Caco-2 (cell line): ENCODE results near the gene CRTAC1. TPM values are rescaled to one million over a fixed set of nuclear protein-coding genes. Genes with fewer than 3 reads are reported as not detected.

Source experiments
- BruUV-seq: library from RNA; stranded (reverse); fragments of 400-500 nt; replicated peaks from 2 replicates; lab custom pipeline; 2021; lab: Mats Ljungman, UMichigan
- CTCF ChIA-PET: fragments of 300-600 bp; sonication (Branson Sonifier 250); formaldehyde crosslinking; loops from one replicate; lab custom pipeline; 2022; ENCODE audit warnings: antibody characterized with exemption; lab: Charles Lee
- POLR2A ChIA-PET: fragments of 300-600 bp; sonication (Branson Sonifier 250); formaldehyde crosslinking; loops from one replicate; lab custom pipeline; 2022; ENCODE audit warnings: antibody characterized with exemption; lab: Charles Lee
- DNase-seq, 2 experiments: peaks; one replicate each; pipeline versions ENCODE4 v3.0.0 to v3.0.0-alpha.2; 2020 to 2022
- H3K27me3 ChIP-seq: replicated peaks from 2 replicates; pipeline ENCODE4 v1.6.0; 2011; ENCODE audit warnings: low read length; ENCODE audit not compliant: control insufficient read depth, insufficient read depth
- H3K36me3 ChIP-seq: 2 replicates; pipeline ENCODE4 v1.5.1; 2011; ENCODE audit warnings: low read length; ENCODE audit not compliant: control insufficient read depth, insufficient read depth
- H3K4me1 ChIP-seq: fragments of 250-450 bp; sonication (Bioruptor Pico); 2 replicates; pipeline ENCODE4 v1.5.1; 2020; ENCODE audit warnings: mild to moderate bottlenecking
- H3K4me3 ChIP-seq: 2 replicates; pipeline ENCODE4 v1.5.1; 2011; ENCODE audit warnings: low read depth, mild to moderate bottlenecking, control low read depth, low read length
- H3K9me3 ChIP-seq: fragments of 250-450 bp; sonication (Bioruptor Pico); 2 replicates; pipeline ENCODE4 v1.5.1; 2020; ENCODE audit warnings: mild to moderate bottlenecking, moderate library complexity
- H3K27ac Mint-ChIP-seq: one replicate; pipeline ENCODE4 v1.8.0; 2022; ENCODE audit warnings: mixed read lengths; ENCODE audit not compliant: unreplicated experiment
- H3K27me3 Mint-ChIP-seq: one replicate; pipeline ENCODE4 v1.8.0; 2022; ENCODE audit warnings: mixed read lengths; ENCODE audit not compliant: insufficient read depth, unreplicated experiment
- H3K36me3 Mint-ChIP-seq: one replicate; pipeline ENCODE4 v1.8.0; 2022; ENCODE audit warnings: mild to moderate bottlenecking, mixed read lengths; ENCODE audit not compliant: insufficient read depth, unreplicated experiment
- H3K4me1 Mint-ChIP-seq: one replicate; pipeline ENCODE4 v1.8.0; 2022; ENCODE audit warnings: low read depth, mixed read lengths; ENCODE audit not compliant: unreplicated experiment
- H3K4me3 Mint-ChIP-seq: one replicate; pipeline ENCODE4 v1.8.0; 2022; ENCODE audit warnings: mild to moderate bottlenecking, moderate library complexity, mixed read lengths; ENCODE audit not compliant: unreplicated experiment
- H3K9me3 Mint-ChIP-seq: one replicate; pipeline ENCODE4 v1.8.0; 2022; ENCODE audit warnings: mixed read lengths; ENCODE audit not compliant: unreplicated experiment
- intact Hi-C: fragments of 100-400 bp; cut with micrococcal nuclease; formaldehyde crosslinking; loops from one replicate; pipeline ENCODE4 v1.10.0; 2022; ENCODE audit not compliant: unreplicated experiment
- total RNA-seq: library from RNA; stranded (reverse); gene quantifications from 2 replicates; pipeline ENCODE4 v1.2.3, GENCODE V29; 2022
- TF ChIP-seq, protein P1 (sequence below), 2 experiments: fragments of 200-600 bp in 1 of 2; IDR thresholded peaks; 1 replicate in 1 of 2; 2 replicates in 1 of 2; pipeline versions ENCODE4 v1.5.1 to v1.8.0; 2011 to 2022; ENCODE audit warnings: antibody characterized with exemption in 1 of 2, control low read depth in 1 of 2, inconsistent platforms in 1 of 2, low read depth in 1 of 2, low read length in 1 of 2, mild to moderate bottlenecking in 1 of 2, moderate library complexity in 1 of 2; ENCODE audit not compliant: insufficient read depth in 1 of 2, severe bottlenecking in 1 of 2, unreplicated experiment in 1 of 2

CRTAC1 gene
- total RNA-seq, 1 experiment from 2014 or later: not detected

DNA sequence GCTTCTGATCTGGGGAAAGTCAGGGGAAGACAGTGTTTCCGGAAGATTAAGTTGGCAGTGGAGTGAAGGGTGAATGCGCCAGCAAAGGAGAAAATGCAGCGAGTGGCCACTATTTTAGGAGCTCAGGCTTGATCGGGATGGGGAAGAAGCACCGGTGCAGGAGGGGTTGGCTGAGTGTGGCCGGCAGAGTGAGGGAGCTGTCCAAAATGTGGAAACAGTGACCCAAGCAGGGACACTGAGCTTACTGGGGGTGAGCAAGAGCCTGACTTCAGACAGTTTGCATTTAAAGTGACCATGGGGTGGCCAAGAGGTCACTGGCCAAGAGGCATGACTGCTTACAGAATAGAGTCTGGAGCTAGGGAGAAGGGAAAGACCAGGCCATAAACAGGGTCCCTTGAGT is 101.5 kb downstream of the CRTAC1 start:
- CTCF ChIA-PET: interaction anchor here (0.6 kb wide), 1 partner anchor 1385 kb away, joined by 3 read pairs; no protein-coding TSS in a partner anchor
- BruUV-seq: no TSS peak
- no peak for DNase-seq
- H3K27me3 Mint-ChIP-seq: peaks cover 43% of the 10 kb centered on the region
- H3K9me3 Mint-ChIP-seq: no peaks in the 10 kb centered on the region
- POLR2A ChIA-PET: no interaction called here
- H3K36me3 Mint-ChIP-seq: no peaks in the 10 kb centered on the region
- H3K4me3 Mint-ChIP-seq: no peak overlapping the region
- intact Hi-C loops: loop anchor here (1.0 kb wide), 1 partner anchor 43 kb away; no protein-coding TSS in a partner anchor
- Histone ChIP-seq H3K27me3 (peaks cover 1% of the 10 kb centered on the region), H3K4me1 (no peaks in the 10 kb centered on the region), H3K36me3 (no peaks in the 10 kb centered on the region), H3K9me3 (no peaks in the 10 kb centered on the region), H3K4me3 (no peak overlapping the region)
- H3K27ac Mint-ChIP-seq: no peak overlapping the region
- TF ChIP-seq, protein P1, sequence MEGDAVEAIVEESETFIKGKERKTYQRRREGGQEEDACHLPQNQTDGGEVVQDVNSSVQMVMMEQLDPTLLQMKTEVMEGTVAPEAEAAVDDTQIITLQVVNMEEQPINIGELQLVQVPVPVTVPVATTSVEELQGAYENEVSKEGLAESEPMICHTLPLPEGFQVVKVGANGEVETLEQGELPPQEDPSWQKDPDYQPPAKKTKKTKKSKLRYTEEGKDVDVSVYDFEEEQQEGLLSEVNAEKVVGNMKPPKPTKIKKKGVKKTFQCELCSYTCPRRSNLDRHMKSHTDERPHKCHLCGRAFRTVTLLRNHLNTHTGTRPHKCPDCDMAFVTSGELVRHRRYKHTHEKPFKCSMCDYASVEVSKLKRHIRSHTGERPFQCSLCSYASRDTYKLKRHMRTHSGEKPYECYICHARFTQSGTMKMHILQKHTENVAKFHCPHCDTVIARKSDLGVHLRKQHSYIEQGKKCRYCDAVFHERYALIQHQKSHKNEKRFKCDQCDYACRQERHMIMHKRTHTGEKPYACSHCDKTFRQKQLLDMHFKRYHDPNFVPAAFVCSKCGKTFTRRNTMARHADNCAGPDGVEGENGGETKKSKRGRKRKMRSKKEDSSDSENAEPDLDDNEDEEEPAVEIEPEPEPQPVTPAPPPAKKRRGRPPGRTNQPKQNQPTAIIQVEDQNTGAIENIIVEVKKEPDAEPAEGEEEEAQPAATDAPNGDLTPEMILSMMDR (IDR thresholded peaks at IDR 0.05; ENCODE audit: insufficient read depth in 1 of 2, low read depth in 1 of 2, low read length in 1 of 2, severe bottlenecking in 1 of 2, unreplicated experiment in 1 of 2): no peak
- H3K4me1 Mint-ChIP-seq: no peaks in the 10 kb centered on the region

GRCh38 chr10:97927622-97928021 is 102.8 kb downstream of the CRTAC1 start:
- no TSS peak for BruUV-seq
- no peak overlapping the region for H3K27ac Mint-ChIP-seq
- ChIA-PET POLR2A (no interaction called here), CTCF (no interaction called here)
- no peaks in the 10 kb centered on the region for H3K4me1 Mint-ChIP-seq
- H3K4me3 Mint-ChIP-seq: no peak overlapping the region
- intact Hi-C loops: no loop called here
- Histone ChIP-seq H3K9me3 (no peaks in the 10 kb centered on the region), H3K4me1 (no peaks in the 10 kb centered on the region), H3K36me3 (no peaks in the 10 kb centered on the region), H3K27me3 (no peaks in the 10 kb centered on the region; the same call in none of the 2 replicates), H3K4me3 (no peak overlapping the region)
- H3K27me3 Mint-ChIP-seq: peaks cover 39% of the 10 kb centered on the region
- DNase-seq: no peak
- TF ChIP-seq, protein P1 (IDR thresholded peaks at IDR 0.05; ENCODE audit: insufficient read depth in 1 of 2, low read depth in 1 of 2, low read length in 1 of 2, severe bottlenecking in 1 of 2, unreplicated experiment in 1 of 2): no peak
- H3K36me3 Mint-ChIP-seq: no peaks in the 10 kb centered on the region
- H3K9me3 Mint-ChIP-seq: no peaks in the 10 kb centered on the region

DNA sequence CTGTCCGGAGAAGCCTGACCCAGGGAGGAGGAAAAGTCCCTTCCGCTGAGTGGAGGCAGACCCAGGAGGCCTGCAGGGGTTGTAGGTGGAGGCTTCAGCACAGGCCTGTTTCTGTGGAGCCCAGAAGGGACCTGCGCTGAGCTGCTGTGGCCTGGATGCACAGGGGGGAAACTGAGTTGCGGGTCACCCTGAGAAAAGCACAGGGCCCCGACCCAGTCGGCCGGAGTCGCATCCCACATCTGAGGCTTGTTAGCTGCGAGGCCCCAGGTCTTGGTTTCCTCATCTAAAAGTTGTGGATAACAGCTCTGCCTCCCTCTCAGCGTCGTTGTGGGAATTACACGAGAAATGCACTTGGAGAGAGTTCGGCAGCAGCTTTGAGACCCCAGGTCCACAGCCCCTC is 104.4 kb downstream of the CRTAC1 start:
- TF ChIP-seq, protein P1 (IDR thresholded peaks at IDR 0.05; ENCODE audit: insufficient read depth in 1 of 2, low read depth in 1 of 2, low read length in 1 of 2, severe bottlenecking in 1 of 2, unreplicated experiment in 1 of 2): no peak
- intact Hi-C loops: no loop called here
- no peaks in the 10 kb centered on the region for H3K9me3 ChIP-seq
- CTCF ChIA-PET: no interaction called here
- BruUV-seq: no TSS peak
- H3K36me3 ChIP-seq: no peaks in the 10 kb centered on the region
- H3K4me3 ChIP-seq: no peak overlapping the region
- peaks cover under 1% of the 10 kb centered on the region for H3K4me1 Mint-ChIP-seq
- POLR2A ChIA-PET: no interaction called here
- H3K4me3 Mint-ChIP-seq: no peak overlapping the region
- no peak for DNase-seq
- peaks cover 1% of the 10 kb centered on the region for H3K27me3 ChIP-seq
- peaks cover 32% of the 10 kb centered on the region for H3K27me3 Mint-ChIP-seq
- no peaks in the 10 kb centered on the region for H3K9me3 Mint-ChIP-seq
- H3K4me1 ChIP-seq: no peaks in the 10 kb centered on the region
- no peaks in the 10 kb centered on the region for H3K36me3 Mint-ChIP-seq
- H3K27ac Mint-ChIP-seq: no peak overlapping the region
